GM12801 (cell line): Measurements from ENCODE around the gene RBM17.

ENCODE experiments used
- CTCF ChIP-seq: IDR thresholded peaks from one replicate; pipeline ENCODE4 v1.5.1; 2011; ENCODE audit warnings: control low read depth; ENCODE audit not compliant: insufficient read length; ENCODE audit errors: extremely low read depth

The RBM17 gene

GRCh38 chr10:6145166-6145987 is 56.5 kb downstream of the RBM17 start:
- no peak for TF ChIP-seq CTCF

GRCh38 chr10:6146013-6146785 is 57.4 kb downstream of the RBM17 start:
- no peak for TF ChIP-seq CTCF

GRCh38 chr10:6146921-6147320 is 58.1 kb downstream of the RBM17 start:
- no peak for TF ChIP-seq CTCF

- TF ChIP-seq CTCF = no peak
These were observed 59.4 kb downstream of the RBM17 start for GRCh38 chr10:6148251-6148701.

- TF ChIP-seq CTCF = no peak
These were observed 60.1 kb downstream of the RBM17 start for GRCh38 chr10:6148908-6149307.

GRCh38 chr10:6151087-6151977 is 62.5 kb downstream of the RBM17 start:
- peak; percentile 37 for TF ChIP-seq CTCF

GRCh38 chr10:6153845-6154244 is 65.0 kb downstream of the RBM17 start:
- no peak for TF ChIP-seq CTCF
